ENCODE measurements around the gene HES4. TPM values are rescaled to one million over a fixed set of nuclear protein-coding genes. Genes with fewer than 3 reads are reported as not detected.
"Not testable (repeated sequence)": the region's sequence is repeated elsewhere in the genome, so short reads cannot be mapped to it uniquely, and the experiment has no call there.

The HES4 gene
- polyA plus RNA-seq, 1 donor (not counting 4 experiments of a cell fraction or from before 2014, with no cell fraction given) = 3.0 TPM

DNA sequence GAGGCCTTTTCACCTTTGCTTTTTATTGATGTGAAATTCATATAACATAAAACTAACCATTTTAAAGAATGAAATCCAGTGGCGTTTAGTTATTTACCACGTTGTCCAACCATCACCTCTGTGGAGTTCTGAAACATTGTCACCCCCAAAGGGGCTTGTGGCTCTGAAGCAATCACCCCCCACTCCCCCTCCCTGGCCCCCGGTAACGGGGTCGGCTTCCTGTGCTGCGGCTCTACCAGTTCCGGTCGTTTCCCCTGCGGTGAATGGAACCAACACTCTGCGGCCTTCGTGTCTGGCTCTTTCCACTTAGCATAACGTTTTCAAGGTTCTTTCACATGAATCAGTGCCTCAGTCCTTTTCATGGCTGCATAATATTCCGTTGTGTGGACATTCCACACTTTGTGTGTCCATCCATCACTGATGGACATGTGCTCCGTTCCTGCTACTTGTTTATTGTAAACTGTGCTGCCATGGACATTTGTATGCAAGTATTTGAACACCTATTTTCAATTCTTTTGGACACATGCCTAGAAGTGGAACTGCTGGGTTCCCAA lies 11.6 kb upstream of the HES4 start:
- peaks cover 8% of the 10 kb centered on the region for H3K79me2 ChIP-seq (ENCODE audit: control insufficient read depth, insufficient read depth, low read length)
- H3K4me2 ChIP-seq (ENCODE audit: control insufficient read depth, extremely low read depth, insufficient read depth, low read depth, low read length) = no peak overlapping the region
- H3K27me3 ChIP-seq (ENCODE audit: control insufficient read depth, extremely low read depth, insufficient read depth, low read length) = peaks cover 11% of the 10 kb centered on the region
- no peak for FAIRE-seq
- no peak overlapping the region for H3K27ac ChIP-seq (ENCODE audit: control insufficient read depth, insufficient read depth, low read length)
- no peak for DNase-seq (ENCODE audit: low read depth, low spot score)
- H3K9ac ChIP-seq (ENCODE audit: control insufficient read depth, extremely low read depth, insufficient read depth, low read length) = no peak overlapping the region
- H3K9me1 ChIP-seq (ENCODE audit: control insufficient read depth, extremely low read depth, insufficient read depth, low read length) = no peaks in the 10 kb centered on the region
- H2AFZ ChIP-seq (ENCODE audit: control insufficient read depth, low read length) = no peak overlapping the region
- H4K20me1 ChIP-seq (ENCODE audit: control insufficient read depth, extremely low read depth, insufficient read depth, low read length) = no peaks in the 10 kb centered on the region
- H3K36me3 ChIP-seq (ENCODE audit: control insufficient read depth in 2 of 2, extremely low read depth in 1 of 2, insufficient read depth in 2 of 2, low read length in 2 of 2) = no peaks in the 10 kb centered on the region
- H3K9me3 ChIP-seq (ENCODE audit: control insufficient read depth, low read depth, low read length) = no peaks in the 10 kb centered on the region
- H3K4me1 ChIP-seq (ENCODE audit: control insufficient read depth, extremely low read depth, insufficient read depth, low read length) = peaks cover 19% of the 10 kb centered on the region
- dilution Hi-C loops (cut with MboI; ENCODE audit: extremely low pct_ligation_motif_present, low sequenced_read_pairs) = no loop called here
- TF ChIP-seq, protein P1, sequence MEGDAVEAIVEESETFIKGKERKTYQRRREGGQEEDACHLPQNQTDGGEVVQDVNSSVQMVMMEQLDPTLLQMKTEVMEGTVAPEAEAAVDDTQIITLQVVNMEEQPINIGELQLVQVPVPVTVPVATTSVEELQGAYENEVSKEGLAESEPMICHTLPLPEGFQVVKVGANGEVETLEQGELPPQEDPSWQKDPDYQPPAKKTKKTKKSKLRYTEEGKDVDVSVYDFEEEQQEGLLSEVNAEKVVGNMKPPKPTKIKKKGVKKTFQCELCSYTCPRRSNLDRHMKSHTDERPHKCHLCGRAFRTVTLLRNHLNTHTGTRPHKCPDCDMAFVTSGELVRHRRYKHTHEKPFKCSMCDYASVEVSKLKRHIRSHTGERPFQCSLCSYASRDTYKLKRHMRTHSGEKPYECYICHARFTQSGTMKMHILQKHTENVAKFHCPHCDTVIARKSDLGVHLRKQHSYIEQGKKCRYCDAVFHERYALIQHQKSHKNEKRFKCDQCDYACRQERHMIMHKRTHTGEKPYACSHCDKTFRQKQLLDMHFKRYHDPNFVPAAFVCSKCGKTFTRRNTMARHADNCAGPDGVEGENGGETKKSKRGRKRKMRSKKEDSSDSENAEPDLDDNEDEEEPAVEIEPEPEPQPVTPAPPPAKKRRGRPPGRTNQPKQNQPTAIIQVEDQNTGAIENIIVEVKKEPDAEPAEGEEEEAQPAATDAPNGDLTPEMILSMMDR (optimal IDR thresholded peaks at IDR 0.05 in 1 of 3, IDR thresholded peaks at IDR 0.05 in 1 of 3, conservative IDR thresholded peaks at IDR 0.05 in 1 of 3; ENCODE audit: extremely low read depth in 1 of 3, insufficient read depth in 2 of 3, low read length in 3 of 3) = no peak
- no peak for TF ChIP-seq EZH2 (IDR thresholded peaks at IDR 0.05; ENCODE audit: low read length)
- H3K4me3 ChIP-seq (ENCODE audit: control insufficient read depth in 2 of 3, extremely low read depth in 1 of 3, insufficient read depth in 2 of 3, low read depth in 1 of 3, low read length in 3 of 3) = no peak overlapping the region

DNA sequence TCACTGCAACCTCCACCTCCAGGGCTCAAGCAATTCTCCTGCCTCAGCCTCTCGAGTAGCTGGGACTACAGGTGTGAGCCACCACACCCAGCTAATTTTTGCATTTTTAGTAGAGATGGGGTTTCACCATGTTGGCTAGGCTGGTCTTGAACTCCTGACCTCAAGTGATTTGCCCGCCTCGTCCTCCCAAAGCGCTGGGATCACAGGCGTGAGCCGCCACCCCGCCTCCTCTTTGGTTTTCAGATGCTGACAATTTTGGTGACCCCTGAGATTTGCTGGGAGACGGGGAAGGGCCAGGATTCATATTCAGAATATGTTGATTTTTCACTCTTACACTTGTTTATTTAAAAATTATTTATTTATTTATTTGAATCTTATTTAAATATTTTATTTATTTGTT lies 10.2 kb upstream of the HES4 start:
- Histone ChIP-seq H3K27me3 (ENCODE audit: control insufficient read depth, extremely low read depth, insufficient read depth, low read length) (peaks cover 18% of the 10 kb centered on the region), H3K4me1 (ENCODE audit: control insufficient read depth, extremely low read depth, insufficient read depth, low read length) (peaks cover 22% of the 10 kb centered on the region)
- H3K79me2 ChIP-seq (ENCODE audit: control insufficient read depth, insufficient read depth, low read length); H2AFZ ChIP-seq (ENCODE audit: control insufficient read depth, low read length); FAIRE-seq; H3K9me1 ChIP-seq (ENCODE audit: control insufficient read depth, extremely low read depth, insufficient read depth, low read length); H3K9ac ChIP-seq (ENCODE audit: control insufficient read depth, extremely low read depth, insufficient read depth, low read length); H3K36me3 ChIP-seq (ENCODE audit: control insufficient read depth in 2 of 2, extremely low read depth in 1 of 2, insufficient read depth in 2 of 2, low read length in 2 of 2); H3K4me3 ChIP-seq (ENCODE audit: control insufficient read depth in 2 of 3, extremely low read depth in 1 of 3, insufficient read depth in 2 of 3, low read depth in 1 of 3, low read length in 3 of 3); H3K4me2 ChIP-seq (ENCODE audit: control insufficient read depth, extremely low read depth, insufficient read depth, low read depth, low read length); H3K27ac ChIP-seq (ENCODE audit: control insufficient read depth, insufficient read depth, low read length); H3K9me3 ChIP-seq (ENCODE audit: control insufficient read depth, low read depth, low read length); DNase-seq (ENCODE audit: low read depth, low spot score); H4K20me1 ChIP-seq (ENCODE audit: control insufficient read depth, extremely low read depth, insufficient read depth, low read length); dilution Hi-C loops (cut with MboI; ENCODE audit: extremely low pct_ligation_motif_present, low sequenced_read_pairs): not testable (repeated sequence)
